ENCODE data around the gene MGAT5B. TPM values are rescaled to one million over a fixed set of nuclear protein-coding genes. Genes with fewer than 3 reads are reported as not detected.
"Not testable (repeated sequence)": the region's sequence is repeated elsewhere in the genome, so short reads cannot be mapped to it uniquely, and the experiment has no call there.

The MGAT5B gene
- polyA plus RNA-seq, 1 experiment: 0.58 TPM

DNA sequence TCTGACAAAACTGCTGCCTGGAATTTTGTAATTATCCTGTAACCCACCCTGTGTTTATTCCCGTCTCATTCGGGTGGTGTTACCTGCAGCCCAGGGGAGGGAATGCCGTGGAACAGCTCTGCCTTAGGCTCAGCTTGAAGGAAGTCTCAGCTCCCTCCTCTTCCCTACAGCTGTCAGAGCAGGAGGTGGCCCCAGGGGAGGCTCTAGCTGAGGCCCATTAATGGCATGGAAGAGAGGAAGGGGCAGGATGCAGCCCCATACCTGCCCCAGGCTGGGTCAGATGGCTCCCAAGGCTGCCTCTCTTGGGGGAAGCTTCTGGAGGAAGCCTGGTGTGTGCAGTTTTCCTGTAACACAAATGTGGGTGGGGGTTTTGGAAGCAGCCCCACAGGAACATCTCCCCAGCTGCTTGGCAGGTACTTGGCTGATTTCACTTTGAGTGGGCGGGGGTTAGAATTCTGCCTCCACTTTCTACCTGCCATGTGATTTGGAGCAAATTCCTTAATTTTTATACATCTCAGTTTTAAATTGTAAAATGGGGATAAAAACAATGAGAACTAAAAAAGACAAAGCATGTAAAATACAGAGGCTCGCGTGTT is 103.9 kb downstream of the MGAT5B start:
- CTCF ChIA-PET: interaction anchor here (0.9 kb wide), 1 partner anchor 34 kb away, joined by 3 read pairs; no protein-coding TSS in a partner anchor

DNA sequence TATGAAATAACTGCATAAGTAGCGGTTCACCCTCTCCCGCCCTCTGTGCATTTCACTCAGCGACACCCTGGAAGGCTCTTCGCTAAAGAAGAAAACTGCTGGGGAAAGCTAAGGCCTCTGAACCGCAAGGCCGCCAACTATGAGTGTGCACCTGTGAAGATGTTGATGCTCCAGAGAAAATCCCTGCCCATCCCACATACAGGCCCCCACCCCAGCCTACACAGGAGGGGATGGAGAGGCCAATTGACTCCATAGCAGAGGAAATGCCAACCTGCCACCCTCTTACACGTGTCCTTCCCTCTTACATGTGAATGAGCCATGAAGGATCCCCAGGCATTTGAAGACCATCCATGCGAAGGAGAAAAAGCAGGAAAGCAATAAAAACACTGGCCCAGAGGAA is 104.8 kb downstream of the MGAT5B start:
- TF ChIP-seq, protein P1, sequence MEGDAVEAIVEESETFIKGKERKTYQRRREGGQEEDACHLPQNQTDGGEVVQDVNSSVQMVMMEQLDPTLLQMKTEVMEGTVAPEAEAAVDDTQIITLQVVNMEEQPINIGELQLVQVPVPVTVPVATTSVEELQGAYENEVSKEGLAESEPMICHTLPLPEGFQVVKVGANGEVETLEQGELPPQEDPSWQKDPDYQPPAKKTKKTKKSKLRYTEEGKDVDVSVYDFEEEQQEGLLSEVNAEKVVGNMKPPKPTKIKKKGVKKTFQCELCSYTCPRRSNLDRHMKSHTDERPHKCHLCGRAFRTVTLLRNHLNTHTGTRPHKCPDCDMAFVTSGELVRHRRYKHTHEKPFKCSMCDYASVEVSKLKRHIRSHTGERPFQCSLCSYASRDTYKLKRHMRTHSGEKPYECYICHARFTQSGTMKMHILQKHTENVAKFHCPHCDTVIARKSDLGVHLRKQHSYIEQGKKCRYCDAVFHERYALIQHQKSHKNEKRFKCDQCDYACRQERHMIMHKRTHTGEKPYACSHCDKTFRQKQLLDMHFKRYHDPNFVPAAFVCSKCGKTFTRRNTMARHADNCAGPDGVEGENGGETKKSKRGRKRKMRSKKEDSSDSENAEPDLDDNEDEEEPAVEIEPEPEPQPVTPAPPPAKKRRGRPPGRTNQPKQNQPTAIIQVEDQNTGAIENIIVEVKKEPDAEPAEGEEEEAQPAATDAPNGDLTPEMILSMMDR (IDR thresholded peaks at IDR 0.05; ENCODE audit: insufficient read depth, low read depth, low read length): no peak
- ChIA-PET POLR2A (no interaction called here), CTCF (no interaction called here)
- DNase-seq (ENCODE audit: low read depth): no peak
- no peaks in the 10 kb centered on the region for H3K36me3 ChIP-seq (ENCODE audit: control insufficient read depth, insufficient read depth, low read length)
- H3K4me3 ChIP-seq (ENCODE audit: low read depth, low read length): no peak overlapping the region
- peaks cover 32% of the 10 kb centered on the region for H3K27me3 ChIP-seq (ENCODE audit: control insufficient read depth, insufficient read depth, low read length)

More for the DNA sequence above, 103.9 kb downstream of the MGAT5B start:
- TF ChIP-seq, protein P1 (IDR thresholded peaks at IDR 0.05; ENCODE audit: insufficient read depth, low read depth, low read length): no peak
- Histone ChIP-seq H3K4me3 (ENCODE audit: low read depth, low read length) (no peak overlapping the region), H3K36me3 (ENCODE audit: control insufficient read depth, insufficient read depth, low read length) (no peaks in the 10 kb centered on the region), H3K27me3 (ENCODE audit: control insufficient read depth, insufficient read depth, low read length) (peaks cover 38% of the 10 kb centered on the region)
- POLR2A ChIA-PET: no interaction called here
- DNase-seq (ENCODE audit: low read depth): no peak

DNA sequence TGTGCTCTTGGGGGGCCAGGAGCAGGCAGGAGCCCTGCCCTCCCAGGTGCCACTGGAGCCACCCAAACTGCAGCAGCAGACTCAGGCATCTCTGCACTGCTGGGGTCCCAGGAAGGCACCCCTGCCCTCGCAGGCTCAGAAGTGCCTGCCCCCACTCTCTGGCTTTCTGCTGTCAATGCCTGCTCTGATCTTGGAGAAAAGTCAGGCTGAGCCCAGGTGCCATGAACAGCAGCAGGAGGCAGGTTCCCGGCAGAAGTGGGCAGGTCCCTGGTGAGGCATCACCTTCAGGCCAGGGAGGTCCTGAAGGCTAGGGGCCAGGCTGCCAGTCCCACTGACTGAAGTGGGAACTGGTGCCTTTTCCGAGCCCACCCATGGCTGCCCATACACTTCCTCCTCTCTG is 106.5 kb downstream of the MGAT5B start:
- ChIA-PET POLR2A (no interaction called here), CTCF (interaction anchor here (0.9 kb wide), 1 partner anchor 24 kb away, joined by 3 read pairs; no protein-coding TSS in a partner anchor)
- TF ChIP-seq, protein P1 (IDR thresholded peaks at IDR 0.05; ENCODE audit: insufficient read depth, low read depth, low read length): no peak
- H3K36me3 ChIP-seq (ENCODE audit: control insufficient read depth, insufficient read depth, low read length): no peaks in the 10 kb centered on the region
- peaks cover 22% of the 10 kb centered on the region for H3K27me3 ChIP-seq (ENCODE audit: control insufficient read depth, insufficient read depth, low read length)
- no peak for DNase-seq (ENCODE audit: low read depth)
- no peak overlapping the region for H3K4me3 ChIP-seq (ENCODE audit: low read depth, low read length)

DNA sequence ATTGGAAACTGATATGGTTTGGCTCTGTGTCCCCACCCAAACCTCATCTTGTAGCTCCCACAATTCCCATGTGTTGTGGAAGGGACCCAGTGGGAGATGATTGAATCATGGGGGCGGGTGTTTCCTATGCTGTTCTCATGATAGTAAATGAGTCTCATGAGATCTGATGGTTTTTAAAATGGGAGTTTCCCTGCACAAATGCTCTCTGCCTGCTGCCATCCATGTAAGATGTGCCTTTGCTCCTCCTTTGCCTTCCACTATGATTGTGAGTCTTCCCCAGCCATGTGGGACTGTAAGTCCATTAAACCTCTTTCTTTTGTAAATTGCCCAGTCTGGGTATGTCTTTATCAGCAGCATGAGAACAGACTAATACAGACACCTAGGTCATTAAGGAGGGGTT is 109.8 kb downstream of the MGAT5B start:
- CTCF ChIA-PET; H3K27me3 ChIP-seq (ENCODE audit: control insufficient read depth, insufficient read depth, low read length); DNase-seq (ENCODE audit: low read depth); H3K36me3 ChIP-seq (ENCODE audit: control insufficient read depth, insufficient read depth, low read length); H3K4me3 ChIP-seq (ENCODE audit: low read depth, low read length); POLR2A ChIA-PET: not testable (repeated sequence)

DNA sequence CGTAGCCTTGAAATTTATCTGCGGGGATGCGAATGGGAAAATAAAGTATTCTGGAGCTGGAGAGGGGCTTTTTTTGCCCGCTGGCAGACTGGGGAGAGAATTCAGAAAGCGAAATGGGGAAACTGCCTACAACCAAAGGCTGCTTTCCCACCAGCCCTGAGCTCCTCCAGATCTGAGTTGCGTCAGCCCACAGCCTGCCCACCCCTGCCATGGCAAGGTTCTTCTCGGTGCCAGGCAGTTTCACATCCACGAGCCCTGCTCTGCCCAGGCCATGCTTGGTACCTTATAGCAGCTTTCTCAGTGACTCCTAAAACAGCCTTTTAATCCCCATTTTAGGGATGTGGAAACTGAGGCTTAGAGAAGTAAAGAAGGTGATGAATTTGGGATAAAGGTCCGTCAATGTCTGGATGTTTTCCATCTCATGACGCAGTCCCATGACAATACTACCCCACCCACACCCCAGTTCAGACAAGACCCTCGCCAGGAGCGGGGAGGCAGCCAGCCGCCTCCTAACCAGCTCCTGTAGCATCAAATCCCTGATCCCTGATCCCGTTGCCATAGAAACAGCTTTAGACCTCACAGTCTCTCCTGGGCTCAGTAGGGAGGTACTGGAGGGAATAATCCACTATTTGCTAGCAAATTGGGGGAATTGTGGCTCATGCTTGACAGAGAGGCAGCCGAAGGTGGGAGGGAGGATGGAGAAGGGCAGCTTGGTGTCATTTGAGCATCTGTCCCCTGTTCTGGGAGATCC is 113.5 kb downstream of the MGAT5B start:
- ChIA-PET CTCF (no interaction called here), POLR2A (interaction anchor here (0.8 kb wide), 1 partner anchor 21 kb away, joined by 22 read pairs; no protein-coding TSS in a partner anchor)
- no peak for DNase-seq (ENCODE audit: low read depth)
- TF ChIP-seq, protein P1 (IDR thresholded peaks at IDR 0.05; ENCODE audit: insufficient read depth, low read depth, low read length): no peak
- Histone ChIP-seq H3K27me3 (ENCODE audit: control insufficient read depth, insufficient read depth, low read length) (peaks cover 6% of the 10 kb centered on the region; the same call in 1 of the 2 replicates), H3K36me3 (ENCODE audit: control insufficient read depth, insufficient read depth, low read length) (no peaks in the 10 kb centered on the region), H3K4me3 (ENCODE audit: low read depth, low read length) (no peak overlapping the region)
